IMR-90 (cell line): ENCODE measurements around the gene ZBTB7B. TPM values are rescaled to one million over a fixed set of nuclear protein-coding genes. Genes with fewer than 3 reads are reported as not detected.

Experiments
- ATAC-seq: fragments of 200-7000 bp; cut with Tn5 transposase; 2 replicates; pipeline ENCODE4 v1.9.1; 2020; ENCODE audit warnings: low read depth, mild to moderate bottlenecking, moderate library complexity
- BruUV-seq: library from RNA; stranded (reverse); fragments of 400-500 nt; replicated peaks from 2 replicates; lab custom pipeline; 2021; lab: Mats Ljungman, UMichigan
- CTCF ChIA-PET: fragments of 300-600 bp; formaldehyde crosslinking; extraction: SDS; loops from one replicate; lab custom pipeline; 2021; ENCODE audit warnings: antibody characterized with exemption; lab: Yijun Ruan, JAX
- POLR2A ChIA-PET: fragments of 300-600 bp; sonication (Branson Sonifier 250); formaldehyde crosslinking; loops from one replicate; lab custom pipeline; 2022; ENCODE audit warnings: antibody characterized with exemption; ENCODE audit not compliant: unreplicated experiment; lab: Charles Lee
- DNase-seq: peaks from one replicate; pipeline ENCODE4 v3.0.0; 2013
- H2AFZ ChIP-seq: replicated peaks from 2 replicates; pipeline ENCODE3; 2013; ENCODE audit warnings: low read length, mild to moderate bottlenecking; ENCODE audit not compliant: poor library complexity
- H2AK5ac ChIP-seq: 2 replicates; pipeline ENCODE4 v1.6.1; 2013; ENCODE audit warnings: low read depth, low read length, inconsistent platforms
- H2AK9ac ChIP-seq: replicated peaks from 2 replicates; pipeline ENCODE3; 2013; ENCODE audit warnings: mild to moderate bottlenecking, low read depth, low read length, moderate library complexity; ENCODE audit not compliant: poor library complexity
- H2BK120ac ChIP-seq: 2 replicates; pipeline ENCODE4 v1.6.1; 2013; ENCODE audit warnings: low read depth, low read length, inconsistent platforms
- H2BK15ac ChIP-seq: 3 replicates; pipeline ENCODE4 v1.6.1; 2013; ENCODE audit warnings: low read depth, low read length, inconsistent platforms
- H2BK20ac ChIP-seq: 2 replicates; pipeline ENCODE4 v1.6.1; 2013; ENCODE audit warnings: low read depth, mild to moderate bottlenecking, inconsistent platforms, low read length, moderate library complexity
- H2BK5ac ChIP-seq: 2 replicates; pipeline ENCODE4 v1.6.1; 2013; ENCODE audit warnings: mild to moderate bottlenecking, low read depth, low read length, inconsistent platforms; ENCODE audit not compliant: poor library complexity, severe bottlenecking
- H3K14ac ChIP-seq: replicated peaks from 2 replicates; pipeline ENCODE4 v1.6.1; 2013; ENCODE audit warnings: low read depth, low read length, inconsistent platforms
- H3K18ac ChIP-seq: 2 replicates; pipeline ENCODE4 v1.6.1; 2013; ENCODE audit warnings: low read depth, low read length, control low read depth
- H3K23ac ChIP-seq: 2 replicates; pipeline ENCODE4 v1.6.1; 2013; ENCODE audit warnings: low read depth, low read length, inconsistent platforms
- H3K27ac ChIP-seq: 2 replicates; pipeline ENCODE4 v1.5.1; 2013; ENCODE audit warnings: mild to moderate bottlenecking, control low read depth, low read length; ENCODE audit not compliant: insufficient read depth
- H3K27me3 ChIP-seq: 2 replicates; pipeline ENCODE4 v1.6.1; 2013; ENCODE audit warnings: low read length; ENCODE audit not compliant: control insufficient read depth, insufficient read depth
- H3K36me3 ChIP-seq: 2 replicates; pipeline ENCODE4 v1.6.1; 2013; ENCODE audit warnings: low read length, mixed read lengths; ENCODE audit not compliant: control insufficient read depth, insufficient read depth
- H3K4ac ChIP-seq: 2 replicates; pipeline ENCODE4 v1.6.1; 2013; ENCODE audit warnings: low read depth, low read length, inconsistent platforms
- H3K4me1 ChIP-seq: 2 replicates; pipeline ENCODE4 v1.6.1; 2013; ENCODE audit warnings: low read length, mixed read lengths; ENCODE audit not compliant: control insufficient read depth, insufficient read depth
- H3K4me2 ChIP-seq: 2 replicates; pipeline ENCODE4 v1.6.1; 2013; ENCODE audit warnings: low read depth, mild to moderate bottlenecking, control low read depth, low read length, moderate library complexity
- H3K4me3 ChIP-seq: 2 replicates; pipeline ENCODE4 v1.5.1; 2013; ENCODE audit warnings: low read depth, mild to moderate bottlenecking, control low read depth, low read length, moderate library complexity; ENCODE audit not compliant: insufficient read depth
- H3K56ac ChIP-seq: 2 replicates; pipeline ENCODE4 v1.6.1; 2013; ENCODE audit warnings: low read length, inconsistent platforms; ENCODE audit not compliant: insufficient read depth; ENCODE audit errors: extremely low read depth
- H3K79me1 ChIP-seq, 2 experiments: 2 replicates each; pipeline ENCODE4 v1.6.1; 2013; ENCODE audit warnings: low read length in 2 of 2, inconsistent platforms in 1 of 2, low read depth in 1 of 2
- H3K9ac ChIP-seq: 2 replicates; pipeline ENCODE4 v1.6.1; 2013; ENCODE audit warnings: low read depth, low read length, control low read depth
- H3K9me1 ChIP-seq: 2 replicates; pipeline ENCODE4 v1.6.1; 2013; ENCODE audit warnings: low read length, inconsistent platforms; ENCODE audit not compliant: insufficient read depth
- H3K9me3 ChIP-seq: 2 replicates; pipeline ENCODE4 v1.6.1; 2013; ENCODE audit warnings: low read length; ENCODE audit not compliant: control insufficient read depth, insufficient read depth
- H4K20me1 ChIP-seq: 2 replicates; pipeline ENCODE4 v1.6.1; 2013; ENCODE audit warnings: low read length, inconsistent platforms; ENCODE audit not compliant: insufficient read depth
- H4K5ac ChIP-seq: 2 replicates; pipeline ENCODE4 v1.6.1; 2013; ENCODE audit warnings: mild to moderate bottlenecking, low read depth, low read length, control low read depth
- H4K8ac ChIP-seq, 2 experiments: 2 replicates each; pipeline ENCODE4 v1.6.1; 2013; ENCODE audit warnings: low read depth in 2 of 2, low read length in 2 of 2, control low read depth in 1 of 2, inconsistent platforms in 1 of 2
- H4K91ac ChIP-seq: 2 replicates; pipeline ENCODE4 v1.6.1; 2013; ENCODE audit warnings: low read depth, low read length, inconsistent platforms; ENCODE audit not compliant: insufficient read depth
- BHLHE40 ChIP-seq: fragments of 150-350 bp; IDR thresholded peaks from 2 replicates; pipeline ENCODE4 v1.6.1; 2016; ENCODE audit warnings: mild to moderate bottlenecking, low read depth, low read length
- CEBPB ChIP-seq: IDR thresholded peaks from 2 replicates; pipeline ENCODE4 v1.6.1; 2012; ENCODE audit warnings: low read depth, low read length, improper control_type of control experiment
- CHD1 ChIP-seq: IDR thresholded peaks from 2 replicates; pipeline ENCODE4 v1.6.1; 2012; ENCODE audit warnings: low read depth, low read length, improper control_type of control experiment
- FOS ChIP-seq: fragments of 150-350 bp; IDR thresholded peaks from 2 replicates; pipeline ENCODE4 v1.6.1; 2016; ENCODE audit warnings: low read depth, low read length
- MAFK ChIP-seq: IDR thresholded peaks from 2 replicates; pipeline ENCODE4 v1.6.1; 2012; ENCODE audit warnings: low read depth, low read length, improper control_type of control experiment
- MAZ ChIP-seq: IDR thresholded peaks from 2 replicates; pipeline ENCODE4 v1.6.1; 2012; ENCODE audit warnings: low read depth, mild to moderate bottlenecking, low read length, improper control_type of control experiment, moderate library complexity, borderline replicate concordance
- MXI1 ChIP-seq: IDR thresholded peaks from 2 replicates; pipeline ENCODE4 v1.6.1; 2012; ENCODE audit warnings: low read depth, mild to moderate bottlenecking, low read length, moderate library complexity, borderline replicate concordance
- NFE2L2 ChIP-seq: fragments of 150-350 bp; IDR thresholded peaks from 2 replicates; pipeline ENCODE4 v1.6.1; 2016; ENCODE audit warnings: low read depth, mild to moderate bottlenecking, low read length
- POLR2A ChIP-seq: IDR thresholded peaks from 2 replicates; pipeline ENCODE4 v1.6.1; 2012; ENCODE audit warnings: mild to moderate bottlenecking, low read depth, low read length
- RAD21 ChIP-seq: IDR thresholded peaks from 2 replicates; pipeline ENCODE4 v1.6.1; 2012; ENCODE audit warnings: low read length, improper control_type of control experiment
- RCOR1 ChIP-seq: IDR thresholded peaks from 2 replicates; pipeline ENCODE4 v1.6.1; 2012; ENCODE audit warnings: mild to moderate bottlenecking, low read length, improper control_type of control experiment; ENCODE audit not compliant: insufficient replicate concordance
- RFX5 ChIP-seq: IDR thresholded peaks from 2 replicates; pipeline ENCODE4 v1.8.0; 2012; ENCODE audit warnings: low read depth, mild to moderate bottlenecking, low read length, moderate library complexity
- SMC3 ChIP-seq: fragments of 150-350 bp; IDR thresholded peaks from 2 replicates; pipeline ENCODE4 v1.6.1; 2016; ENCODE audit warnings: low read depth, mild to moderate bottlenecking, antibody characterized with exemption, low read length, moderate library complexity
- WGBS, 2 experiments: methylation state at CpG; one replicate each; pipeline versions ENCODE4 v1.1.5 to v1.1.7; 2013; ENCODE audit warnings: missing lambda C conversion rate in 2 of 2; ENCODE audit not compliant: insufficient read length in 1 of 2; ENCODE audit errors: extremely low coverage in 2 of 2; 5-methylcytosine and 5-hydroxymethylcytosine counted together
- dilution Hi-C: fragments of 300-500 bp; cut with HindIII; formaldehyde crosslinking; loops from one replicate; pipeline ENCODE4 v1.14.3; 2018; ENCODE audit warnings: low sequenced_read_pairs; ENCODE audit not compliant: unreplicated experiment
- in situ Hi-C: fragments of 300-500 bp; cut with MboI; formaldehyde crosslinking; loops from 3 replicates; pipeline ENCODE4 v1.14.3; 2019; ENCODE audit warnings: low sequenced_read_pairs, inconsistent platforms, mixed read lengths
- intact Hi-C: fragments of 100-400 bp; cut with micrococcal nuclease; formaldehyde crosslinking; loops from 2 replicates; pipeline ENCODE4 v1.10.0; 2022
- polyA plus RNA-seq, 3 experiments: library from polyadenylated mRNA; depleted of rRNA; stranded (reverse); fragments of >200 nt; gene quantifications; 2 replicates each; pipeline ENCODE4 v1.2.3, GENCODE V29; 2012; ENCODE audit warnings: low replicate concordance in 1 of 3
- total RNA-seq: library from RNA; depleted of rRNA; stranded (reverse); fragments of >200 nt; gene quantifications from 2 replicates; pipeline ENCODE4 v1.2.3, GENCODE V29; 2012
- TF ChIP-seq, protein P1 (sequence below): fragments of 150-350 bp; IDR thresholded peaks from 2 replicates; pipeline ENCODE4 v1.6.1; 2017; ENCODE audit warnings: mild to moderate bottlenecking, antibody characterized with exemption, low read length, low read depth
- TF ChIP-seq, protein P2 (sequence below): conservative IDR thresholded peaks from 2 replicates; pipeline ENCODE4 v1.5.1; 2012; ENCODE audit warnings: mild to moderate bottlenecking, low read depth, low read length, improper control_type of control experiment
- TF ChIP-seq, protein P3 (sequence below): fragments of 150-350 bp; IDR thresholded peaks from 2 replicates; pipeline ENCODE4 v1.6.1; 2016; ENCODE audit warnings: low read depth, mild to moderate bottlenecking, low read length, moderate library complexity, borderline replicate concordance

The ZBTB7B gene
- total and polyA plus RNA-seq, 2 of the 4 experiments (the other 2 are of a cell fraction) = 7.7 to 17.4 TPM

DNA sequence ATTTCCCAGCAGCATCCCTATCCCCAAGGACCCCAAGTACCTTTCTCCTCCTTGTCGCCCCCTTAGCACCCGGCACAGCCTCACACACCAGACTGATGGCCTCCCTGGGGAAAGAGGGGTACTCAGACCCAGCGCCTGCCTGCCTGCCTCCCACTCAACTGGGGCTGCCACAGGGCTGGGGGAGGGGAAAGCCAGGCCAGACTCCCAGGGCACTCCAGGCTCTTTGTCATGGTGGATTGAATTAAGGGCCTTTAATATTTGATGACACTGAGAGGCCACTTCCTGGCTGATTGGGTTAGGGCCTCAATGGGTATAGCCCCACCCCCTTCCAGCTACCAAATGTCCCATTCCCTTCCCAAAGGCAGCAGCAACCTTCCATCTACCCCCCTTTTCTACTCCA, 33.9 kb upstream of the ZBTB7B start:
- dilution Hi-C loops (no loop called here), in situ Hi-C loops (no loop called here), intact Hi-C loops (no loop called here)
- H2AK5ac ChIP-seq = peak overlapping the region; percentile 49; the same call in 1 of the 2 replicates
- POLR2A ChIA-PET = no interaction called here
- H3K23ac ChIP-seq = peak overlapping the region; percentile 85; the same call in 1 of the 2 replicates
- peak overlapping the region; percentile 65 for H3K4me3 ChIP-seq
- peaks cover 47% of the 10 kb centered on the region for H4K20me1 ChIP-seq
- no peak overlapping the region for H4K8ac ChIP-seq
- no CpG with 5 or more reads among the region's 3 CpGs for WGBS, 2 experiments
- BruUV-seq = no TSS peak
- H2BK5ac ChIP-seq = peak overlapping the region; percentile 87
- no peak overlapping the region for H2BK120ac ChIP-seq
- H3K9me3 ChIP-seq = no peaks in the 10 kb centered on the region
- no peak overlapping the region for H2AFZ ChIP-seq
- H3K14ac ChIP-seq = peak overlapping the region; percentile 95
- H3K9ac ChIP-seq = peak overlapping the region; percentile 87
- DNase-seq (no peak), ATAC-seq (no peak)
- peaks cover 18% of the 10 kb centered on the region for H3K4me1 ChIP-seq
- H2AK9ac ChIP-seq = peak overlapping the region; percentile 99
- peaks cover 44% of the 10 kb centered on the region for H3K36me3 ChIP-seq
- H3K18ac ChIP-seq = no peak overlapping the region
- TF ChIP-seq, protein P1, sequence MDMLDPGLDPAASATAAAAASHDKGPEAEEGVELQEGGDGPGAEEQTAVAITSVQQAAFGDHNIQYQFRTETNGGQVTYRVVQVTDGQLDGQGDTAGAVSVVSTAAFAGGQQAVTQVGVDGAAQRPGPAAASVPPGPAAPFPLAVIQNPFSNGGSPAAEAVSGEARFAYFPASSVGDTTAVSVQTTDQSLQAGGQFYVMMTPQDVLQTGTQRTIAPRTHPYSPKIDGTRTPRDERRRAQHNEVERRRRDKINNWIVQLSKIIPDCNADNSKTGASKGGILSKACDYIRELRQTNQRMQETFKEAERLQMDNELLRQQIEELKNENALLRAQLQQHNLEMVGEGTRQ = no peak
- TF ChIP-seq BHLHE40 (no peak), SMC3 (no peak), MAZ (no peak), RCOR1 (no peak), MAFK (no peak), NFE2L2 (no peak), CEBPB (no peak), RFX5 (no peak), MXI1 (no peak), FOS (no peak), POLR2A (no peak), RAD21 (no peak), CHD1 (no peak)
- TF ChIP-seq, protein P2, sequence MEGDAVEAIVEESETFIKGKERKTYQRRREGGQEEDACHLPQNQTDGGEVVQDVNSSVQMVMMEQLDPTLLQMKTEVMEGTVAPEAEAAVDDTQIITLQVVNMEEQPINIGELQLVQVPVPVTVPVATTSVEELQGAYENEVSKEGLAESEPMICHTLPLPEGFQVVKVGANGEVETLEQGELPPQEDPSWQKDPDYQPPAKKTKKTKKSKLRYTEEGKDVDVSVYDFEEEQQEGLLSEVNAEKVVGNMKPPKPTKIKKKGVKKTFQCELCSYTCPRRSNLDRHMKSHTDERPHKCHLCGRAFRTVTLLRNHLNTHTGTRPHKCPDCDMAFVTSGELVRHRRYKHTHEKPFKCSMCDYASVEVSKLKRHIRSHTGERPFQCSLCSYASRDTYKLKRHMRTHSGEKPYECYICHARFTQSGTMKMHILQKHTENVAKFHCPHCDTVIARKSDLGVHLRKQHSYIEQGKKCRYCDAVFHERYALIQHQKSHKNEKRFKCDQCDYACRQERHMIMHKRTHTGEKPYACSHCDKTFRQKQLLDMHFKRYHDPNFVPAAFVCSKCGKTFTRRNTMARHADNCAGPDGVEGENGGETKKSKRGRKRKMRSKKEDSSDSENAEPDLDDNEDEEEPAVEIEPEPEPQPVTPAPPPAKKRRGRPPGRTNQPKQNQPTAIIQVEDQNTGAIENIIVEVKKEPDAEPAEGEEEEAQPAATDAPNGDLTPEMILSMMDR = no peak
- TF ChIP-seq, protein P3, sequence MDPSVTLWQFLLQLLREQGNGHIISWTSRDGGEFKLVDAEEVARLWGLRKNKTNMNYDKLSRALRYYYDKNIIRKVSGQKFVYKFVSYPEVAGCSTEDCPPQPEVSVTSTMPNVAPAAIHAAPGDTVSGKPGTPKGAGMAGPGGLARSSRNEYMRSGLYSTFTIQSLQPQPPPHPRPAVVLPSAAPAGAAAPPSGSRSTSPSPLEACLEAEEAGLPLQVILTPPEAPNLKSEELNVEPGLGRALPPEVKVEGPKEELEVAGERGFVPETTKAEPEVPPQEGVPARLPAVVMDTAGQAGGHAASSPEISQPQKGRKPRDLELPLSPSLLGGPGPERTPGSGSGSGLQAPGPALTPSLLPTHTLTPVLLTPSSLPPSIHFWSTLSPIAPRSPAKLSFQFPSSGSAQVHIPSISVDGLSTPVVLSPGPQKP = no peak
- H3K4ac ChIP-seq = peak overlapping the region; percentile 92
- H3K79me1 ChIP-seq = peaks cover 23 to 71% of the 10 kb centered on the region in 2 experiments
- peak overlapping the region; percentile 84 for H3K27ac ChIP-seq
- H3K56ac ChIP-seq = no peak overlapping the region
- no peak overlapping the region for H4K5ac ChIP-seq
- CTCF ChIA-PET = interaction anchor here (1.2 kb wide), 1 partner anchor 49 kb away, joined by 3 read pairs; no protein-coding TSS in a partner anchor
- no peak overlapping the region for H2BK20ac ChIP-seq
- no peak overlapping the region for H2BK15ac ChIP-seq
- peaks cover 7% of the 10 kb centered on the region for H3K9me1 ChIP-seq
- no peaks in the 10 kb centered on the region for H3K27me3 ChIP-seq
- no peak overlapping the region for H4K91ac ChIP-seq
- H3K4me2 ChIP-seq = peak overlapping the region; percentile 97
